HG02981 (cell line): ENCODE measurements around the gene C1QTNF1.

Experiments
- ATAC-seq: cut with Tn5 transposase; IDR thresholded peaks from one replicate; pipeline ENCODE4 v1.9.1; 2021; ENCODE audit warnings: mild to moderate bottlenecking, moderate library complexity; ENCODE audit not compliant: unreplicated experiment

C1QTNF1 gene

GRCh38 chr17:79023886-79024771 is at the start of gene C1QTNF1:
Gene C1QTNF1 (plus strand): TSS chr17:79024169. CDS start chr17:79043969, 19,800 bp downstream.
- no peak for ATAC-seq

GRCh38 chr17:78974635-78975591 is 49.1 kb upstream of the C1QTNF1 start:
- ATAC-seq = no peak

GRCh38 chr17:78976907-78977680 is 46.9 kb upstream of the C1QTNF1 start:
- ATAC-seq = no peak

- no peak for ATAC-seq
Observed at GRCh38 chr17:78977681-78977943, 46.4 kb upstream of the C1QTNF1 start.

GRCh38 chr17:78977997-78978973 is 45.7 kb upstream of the C1QTNF1 start:
- ATAC-seq = no peak

- ATAC-seq = no peak
Observed at GRCh38 chr17:78979780-78980623, 44.0 kb upstream of the C1QTNF1 start, which contains the start of gene LGALS3BP. Gene LGALS3BP (minus strand): TSS chr17:78979923. CDS start chr17:78977191, 2,732 bp downstream.

- ATAC-seq = no peak
Observed at GRCh38 chr17:78980624-78980972, 43.4 kb upstream of the C1QTNF1 start.

- ATAC-seq = no peak
Observed at GRCh38 chr17:78981010-78981888, 42.7 kb upstream of the C1QTNF1 start.

- no peak for ATAC-seq
Observed at GRCh38 chr17:78985395-78985794, 38.6 kb upstream of the C1QTNF1 start.

GRCh38 chr17:78986048-78986648 is 37.8 kb upstream of the C1QTNF1 start:
- ATAC-seq = no peak

- ATAC-seq = no peak
Observed at GRCh38 chr17:78986649-78987328, 37.2 kb upstream of the C1QTNF1 start.

GRCh38 chr17:78988152-78988551 is 35.8 kb upstream of the C1QTNF1 start:
- no peak for ATAC-seq

- ATAC-seq = no peak
Observed at GRCh38 chr17:78990349-78991016, 33.5 kb upstream of the C1QTNF1 start.

GRCh38 chr17:78991017-78991738 is 32.8 kb upstream of the C1QTNF1 start:
- no peak for ATAC-seq

- ATAC-seq = no peak
Observed at GRCh38 chr17:78991906-78992532, 31.9 kb upstream of the C1QTNF1 start.
